IPS-18c (cell line): ENCODE data around the gene ZNF695.
A peak's percentile ranks its signal among the peaks of the same experiment; 100 is the strongest.
"Not testable (repeated sequence)": the region's sequence is repeated elsewhere in the genome, so short reads cannot be mapped to it uniquely, and the experiment has no call there.

Experiments used
- H3K4me3 ChIP-seq: 2 replicates; pipeline ENCODE4 v1.7.0; 2013; ENCODE audit warnings: low read depth, mild to moderate bottlenecking, low read length, moderate library complexity; ENCODE audit not compliant: insufficient read depth
- H3K9me3 ChIP-seq: one replicate; pipeline ENCODE4 v1.6.1; 2013; ENCODE audit warnings: mild to moderate bottlenecking, low read length, moderate library complexity; ENCODE audit not compliant: control insufficient read depth, insufficient read depth

Gene ZNF695

DNA sequence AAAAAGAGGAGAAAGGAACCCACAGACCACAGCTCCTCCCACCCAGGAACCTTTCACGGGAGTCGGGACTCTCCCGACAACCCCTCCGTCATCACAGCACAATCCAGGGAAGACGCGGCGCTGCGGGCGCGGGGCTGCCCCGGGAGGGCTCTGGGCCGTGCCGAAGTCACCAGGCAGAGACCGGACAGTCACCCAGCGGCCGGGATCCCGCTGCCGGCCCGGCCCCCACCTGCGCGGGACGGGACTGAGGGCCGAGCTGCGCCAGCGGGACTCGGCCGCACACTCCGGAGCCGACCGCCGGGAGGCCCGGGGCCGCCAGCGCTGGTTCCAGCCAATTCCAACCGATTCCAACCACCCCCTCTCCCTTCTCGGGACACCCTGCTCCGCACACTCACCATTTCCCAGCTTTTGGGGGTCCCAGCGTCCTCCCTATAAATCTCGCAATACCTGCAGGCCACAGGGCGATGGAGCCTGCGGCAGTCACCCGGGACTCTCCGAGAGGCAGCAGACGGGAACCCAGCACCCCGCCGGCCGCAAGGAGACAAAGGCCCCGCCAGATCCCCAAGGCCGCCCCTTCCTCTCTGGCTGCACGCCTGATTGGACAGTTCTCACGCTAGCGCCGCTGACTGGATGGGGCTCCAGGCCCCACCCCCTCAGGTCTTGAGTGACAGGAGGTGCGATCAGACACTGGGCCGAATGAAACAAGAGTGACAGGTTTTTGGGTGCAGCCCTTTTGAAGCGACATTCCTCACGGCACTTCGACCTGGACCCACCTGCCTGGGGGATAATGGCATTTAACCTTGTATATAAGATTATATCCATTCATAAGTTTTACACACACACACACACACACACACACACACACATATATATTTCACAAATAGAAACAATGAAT lies at the start of gene ZNF695:
Gene ZNF695, minus strand, starts transcription at position 547 of the 895 bp plus-strand sequence. Its CDS starts 149 bp downstream, at position 398.
- peak within 1 kb of the TSS; percentile 97 for H3K4me3 ChIP-seq
- no peaks in the 10 kb centered on the region for H3K9me3 ChIP-seq

DNA sequence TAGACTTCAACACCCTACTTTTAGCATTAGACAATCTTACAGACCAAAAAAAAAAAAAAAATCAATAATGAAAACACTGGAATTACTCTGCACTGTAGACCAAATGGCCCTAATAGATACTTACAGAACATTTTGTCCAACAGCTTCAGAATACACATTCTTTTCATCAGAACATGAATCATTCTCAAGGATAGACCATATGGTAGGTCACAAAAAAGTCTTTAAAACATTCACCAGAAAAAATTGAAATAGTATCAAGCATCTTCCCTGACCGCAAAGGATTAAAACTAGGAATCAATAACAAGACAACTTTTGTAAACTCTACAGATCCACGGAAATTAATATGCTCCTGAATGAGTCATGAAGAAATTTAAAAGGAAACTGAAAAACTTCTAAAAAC lies 48.2 kb upstream of the ZNF695 start:
- peaks cover 29% of the 10 kb centered on the region for H3K9me3 ChIP-seq

DNA sequence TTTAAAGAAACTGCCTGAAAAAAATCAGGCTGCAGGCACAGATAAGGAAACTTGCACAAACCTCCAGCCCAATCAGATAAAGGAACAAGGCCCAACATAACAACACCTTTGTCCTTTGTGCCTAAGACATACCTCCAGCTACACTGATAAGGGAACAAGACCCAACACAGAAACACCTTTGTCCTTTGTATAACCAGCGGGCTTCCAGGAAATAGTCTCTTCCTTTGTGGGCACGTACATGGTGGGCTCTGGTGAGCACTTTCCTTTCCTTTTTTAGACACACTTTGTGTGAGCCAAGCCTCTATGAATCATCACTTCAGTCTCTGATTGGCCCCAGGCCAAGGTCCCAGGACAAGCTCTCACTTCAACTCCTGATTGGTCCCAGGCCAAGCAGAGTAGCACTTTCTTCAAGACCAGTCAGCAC lies 47.1 kb upstream of the ZNF695 start:
- H3K4me3 ChIP-seq, result no peak overlapping the region
- peaks cover 29% of the 10 kb centered on the region for H3K9me3 ChIP-seq

More for the DNA sequence above, 48.2 kb upstream of the ZNF695 start:
- H3K4me3 ChIP-seq, result no peak overlapping the region

DNA sequence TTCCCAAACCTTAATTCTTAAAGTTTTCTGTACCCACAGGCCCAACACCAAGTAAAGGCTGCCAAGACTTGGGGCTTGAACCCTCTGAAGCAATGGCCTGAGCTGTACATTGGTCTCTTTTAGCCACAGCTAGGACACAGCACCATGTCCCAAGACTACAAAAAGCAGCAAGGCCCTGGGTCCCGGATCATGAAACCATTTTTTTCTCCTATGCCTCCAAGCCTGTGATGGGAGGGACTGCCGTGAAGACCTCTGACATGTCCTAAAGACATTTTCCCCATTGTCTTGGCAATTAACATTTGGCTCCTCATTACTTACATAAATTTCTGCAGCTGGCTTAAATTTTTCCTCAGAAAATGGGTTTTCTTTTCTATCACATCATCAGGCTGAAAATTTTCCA lies 39.8 kb upstream of the ZNF695 start:
- Histone ChIP-seq H3K4me3 (no peak overlapping the region), H3K9me3 (peaks cover 18% of the 10 kb centered on the region)

DNA sequence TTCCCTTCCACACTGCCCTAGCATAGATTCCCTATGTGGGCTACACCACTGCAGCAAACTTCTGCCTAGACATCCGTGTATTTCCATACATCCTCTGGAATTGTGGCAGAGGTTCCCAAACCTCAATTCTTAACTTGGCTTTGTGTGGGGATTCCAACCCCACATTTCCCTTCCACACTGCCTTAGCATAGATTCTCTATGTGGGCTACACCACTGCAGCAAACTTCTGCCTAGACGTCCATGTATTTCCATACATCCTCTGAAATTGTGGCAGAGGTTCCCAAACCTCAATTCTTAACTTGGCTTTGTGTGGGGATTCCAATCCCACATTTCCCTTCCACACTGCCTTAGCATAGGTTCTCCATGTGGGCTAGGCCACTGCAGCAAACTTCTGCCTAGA lies 39.4 kb upstream of the ZNF695 start:
- H3K9me3 ChIP-seq, result peaks cover 18% of the 10 kb centered on the region
- H3K4me3 ChIP-seq, result peak overlapping the region; percentile 10; the same call in 1 of the 2 replicates

DNA sequence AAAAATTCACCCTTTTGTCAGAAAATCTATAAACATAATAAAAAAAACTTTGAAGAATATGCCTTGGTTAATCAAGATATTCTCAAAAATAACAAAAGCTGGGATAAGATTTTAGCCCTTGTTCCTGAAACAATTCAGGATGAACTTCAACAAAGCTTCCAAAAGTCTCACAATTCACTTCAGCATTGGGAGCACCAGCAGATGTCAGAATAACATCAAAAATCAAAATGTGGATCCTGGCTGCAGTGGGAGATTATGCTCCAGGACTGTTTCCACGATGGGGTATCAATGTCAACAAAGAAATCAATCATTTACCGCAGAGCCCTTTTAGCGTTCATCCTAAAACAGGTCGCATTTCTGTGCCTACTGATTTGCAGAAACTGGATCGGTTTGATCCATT lies 35.5 kb upstream of the ZNF695 start:
- no peak overlapping the region for H3K4me3 ChIP-seq
- peaks cover 15% of the 10 kb centered on the region for H3K9me3 ChIP-seq

DNA sequence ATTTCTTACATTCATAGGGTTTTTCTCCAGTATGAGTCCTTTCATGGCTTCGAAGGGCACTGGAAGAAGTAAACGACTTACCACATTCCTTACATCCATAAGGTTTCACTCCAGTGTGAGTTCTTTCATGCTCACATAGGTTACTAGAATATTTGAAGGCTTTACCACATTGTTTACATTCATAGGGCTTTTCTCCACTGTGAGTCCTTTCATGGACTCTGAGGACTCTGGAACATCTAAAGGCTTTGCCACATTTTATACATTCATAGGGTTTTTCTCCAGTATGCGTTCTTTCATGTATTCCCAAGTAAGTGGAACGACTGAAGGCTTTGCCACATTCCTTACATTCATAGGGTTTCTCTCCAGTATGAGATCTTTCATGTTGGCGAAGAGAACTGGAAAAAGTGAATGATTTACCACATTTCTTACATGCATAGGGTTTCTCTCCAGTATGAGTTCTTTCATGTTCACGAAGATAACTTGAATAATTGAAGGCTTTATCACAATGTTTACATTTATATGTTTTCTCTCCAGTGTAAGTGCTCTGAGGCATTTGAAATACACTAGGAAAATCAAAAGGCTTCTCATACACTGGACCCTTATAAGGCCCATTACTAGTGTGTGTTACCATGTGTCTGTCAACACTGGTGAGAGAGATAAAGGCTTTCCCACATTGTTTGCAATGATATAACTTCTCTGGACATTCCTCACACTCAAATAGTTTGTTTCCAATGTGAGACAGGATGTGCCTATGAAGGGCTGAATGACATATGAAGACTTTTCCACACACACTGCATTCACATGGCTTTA lies 29.9 kb upstream of the ZNF695 start:
- Histone ChIP-seq H3K9me3 (peaks cover 15% of the 10 kb centered on the region), H3K4me3 (no peak overlapping the region)

DNA sequence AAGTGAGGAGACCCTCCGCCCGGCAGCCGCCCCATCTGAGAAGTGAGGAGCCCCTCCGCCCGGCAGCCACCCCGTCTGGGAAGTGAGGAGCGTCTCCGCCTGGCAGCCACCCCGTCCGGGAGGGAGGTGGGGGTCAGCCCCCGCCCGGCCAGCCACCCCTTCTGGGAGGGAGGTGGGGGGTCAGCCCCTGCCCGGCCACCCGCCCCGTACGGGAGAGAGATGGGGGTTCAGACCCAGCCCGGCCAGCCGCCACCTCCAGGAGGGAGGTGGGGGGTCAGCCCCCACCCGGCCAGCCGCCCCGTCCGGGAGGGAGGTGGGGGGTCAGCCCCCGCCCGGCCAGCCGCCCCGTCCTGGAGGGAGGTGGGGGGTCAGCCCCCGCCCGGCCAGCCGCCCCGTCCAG lies 24.4 kb upstream of the ZNF695 start:
- peaks cover 11% of the 10 kb centered on the region for H3K9me3 ChIP-seq
- not testable (repeated sequence) for H3K4me3 ChIP-seq

DNA sequence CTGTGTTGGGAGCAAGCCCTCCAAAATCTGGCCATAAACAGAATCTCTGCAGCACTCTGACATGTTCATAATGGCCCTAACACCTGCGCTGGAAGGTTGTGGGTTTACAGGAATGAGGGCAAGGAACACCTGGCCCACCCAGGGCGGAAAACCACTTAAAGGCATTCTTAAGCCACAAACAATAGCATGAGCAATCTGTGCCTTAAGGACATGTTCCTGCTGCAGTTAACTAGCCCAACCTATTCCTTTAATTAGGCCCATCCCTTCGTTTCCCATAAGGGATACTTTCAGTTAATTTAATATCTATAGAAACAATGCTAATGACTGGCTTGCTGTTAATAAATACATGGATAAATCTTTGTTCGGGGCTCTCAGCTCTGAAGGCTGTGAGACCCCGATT lies 16.8 kb upstream of the ZNF695 start:
- not testable (repeated sequence) for H3K4me3 ChIP-seq, H3K9me3 ChIP-seq

DNA sequence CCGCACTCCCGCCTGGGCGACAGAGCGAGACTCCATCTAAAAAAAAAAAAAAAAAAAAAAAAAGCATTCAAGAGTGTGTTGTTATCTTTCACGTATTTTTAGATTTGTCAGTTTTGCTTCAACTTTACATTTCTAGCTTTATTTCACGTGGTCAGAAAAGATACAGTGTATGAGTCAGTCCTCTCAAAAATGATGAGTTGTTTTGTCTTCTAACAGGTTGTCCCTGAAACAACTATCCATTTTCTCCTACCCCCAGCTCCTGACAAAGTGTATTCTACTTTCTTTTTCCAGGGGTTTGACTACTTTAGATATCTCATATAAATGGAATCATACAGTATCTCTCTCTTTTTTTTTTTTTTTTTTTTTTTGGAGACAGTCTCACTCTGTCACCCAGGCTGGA lies 5.5 kb upstream of the ZNF695 start:
- Histone ChIP-seq H3K4me3 (no peak overlapping the region), H3K9me3 (no peaks in the 10 kb centered on the region)

DNA sequence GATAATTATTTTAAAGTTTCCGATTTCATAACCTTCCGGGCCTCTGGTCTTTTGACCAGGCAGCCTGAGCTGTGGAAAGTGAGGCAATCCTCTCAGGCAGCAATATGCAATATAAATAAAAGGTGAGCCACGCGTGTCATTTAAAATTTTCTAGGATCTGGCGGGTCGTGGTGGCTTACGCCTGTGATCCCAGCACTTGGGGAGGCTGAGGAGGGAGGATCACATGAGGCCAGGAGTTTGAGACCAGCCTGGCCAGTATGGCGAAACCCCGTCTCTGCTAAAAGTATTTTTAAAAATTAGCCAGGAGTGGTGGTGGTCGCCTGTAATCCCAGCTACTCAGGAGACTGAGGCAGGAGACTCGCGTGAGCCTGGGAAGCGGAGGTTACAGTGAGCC lies 546 bp upstream of the ZNF695 start:
- no peaks in the 10 kb centered on the region for H3K9me3 ChIP-seq
- H3K4me3 ChIP-seq, result no peak overlapping the region

DNA sequence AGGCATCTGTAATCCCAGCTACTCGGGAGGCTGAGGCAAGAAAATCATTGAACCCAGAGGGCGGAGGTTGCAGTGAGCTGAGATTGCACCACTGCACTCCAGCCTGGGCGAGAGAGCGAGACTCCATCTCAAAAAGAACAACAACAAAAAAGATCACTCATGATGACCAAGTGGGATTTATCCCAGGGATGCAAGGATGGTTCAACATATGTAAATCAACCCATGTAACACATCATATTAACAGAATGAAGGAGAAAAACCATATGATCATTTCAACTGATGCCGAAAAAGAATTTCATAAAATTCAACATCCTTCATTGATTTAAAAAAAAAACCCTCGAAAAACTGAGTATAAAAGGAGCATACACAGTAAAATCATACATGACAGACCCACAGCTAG lies 3.8 kb downstream of the ZNF695 start:
- H3K9me3 ChIP-seq, H3K4me3 ChIP-seq: not testable (repeated sequence)

DNA sequence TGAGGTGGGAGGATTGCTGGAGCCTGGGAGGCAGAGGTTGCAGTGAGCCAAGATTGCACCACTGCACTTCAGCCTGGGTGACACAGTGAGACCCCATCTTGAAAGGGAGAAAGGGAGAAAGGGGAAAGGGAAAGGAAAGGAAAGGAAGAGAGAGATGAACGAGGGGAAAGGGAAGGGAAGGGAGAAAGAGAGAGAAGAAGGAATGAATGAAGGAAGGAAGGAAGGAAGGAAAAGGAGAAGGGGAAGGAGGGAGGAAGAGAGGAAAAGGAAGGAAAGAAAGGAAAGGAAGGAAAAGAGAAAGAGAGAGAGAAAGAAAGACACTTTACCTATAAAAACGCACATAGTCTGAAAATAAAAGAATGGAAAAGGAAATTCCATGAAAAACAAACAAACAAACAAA lies 18.0 kb downstream of the ZNF695 start:
- Histone ChIP-seq H3K9me3 (peaks cover 27% of the 10 kb centered on the region), H3K4me3 (no peak overlapping the region)

DNA sequence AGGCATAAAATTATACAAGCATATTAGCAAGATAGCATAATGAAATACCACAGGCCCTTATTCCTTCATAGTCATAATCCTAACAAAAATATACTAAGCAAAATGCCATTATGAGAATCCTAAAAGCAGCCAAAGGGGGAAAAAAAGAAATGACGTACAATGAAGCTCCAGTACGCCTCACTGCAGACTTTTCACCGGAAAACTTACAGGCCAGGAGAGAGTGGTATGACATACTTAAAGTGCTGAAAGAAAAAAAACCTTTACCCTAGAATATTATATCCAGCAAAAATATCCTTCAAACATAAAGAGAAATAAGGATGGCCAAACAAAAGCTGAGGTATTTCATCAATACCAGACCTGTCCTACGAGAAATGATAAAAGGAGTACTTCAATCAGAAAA lies 19.5 kb downstream of the ZNF695 start:
- no peak overlapping the region for H3K4me3 ChIP-seq
- peaks cover 33% of the 10 kb centered on the region for H3K9me3 ChIP-seq

DNA sequence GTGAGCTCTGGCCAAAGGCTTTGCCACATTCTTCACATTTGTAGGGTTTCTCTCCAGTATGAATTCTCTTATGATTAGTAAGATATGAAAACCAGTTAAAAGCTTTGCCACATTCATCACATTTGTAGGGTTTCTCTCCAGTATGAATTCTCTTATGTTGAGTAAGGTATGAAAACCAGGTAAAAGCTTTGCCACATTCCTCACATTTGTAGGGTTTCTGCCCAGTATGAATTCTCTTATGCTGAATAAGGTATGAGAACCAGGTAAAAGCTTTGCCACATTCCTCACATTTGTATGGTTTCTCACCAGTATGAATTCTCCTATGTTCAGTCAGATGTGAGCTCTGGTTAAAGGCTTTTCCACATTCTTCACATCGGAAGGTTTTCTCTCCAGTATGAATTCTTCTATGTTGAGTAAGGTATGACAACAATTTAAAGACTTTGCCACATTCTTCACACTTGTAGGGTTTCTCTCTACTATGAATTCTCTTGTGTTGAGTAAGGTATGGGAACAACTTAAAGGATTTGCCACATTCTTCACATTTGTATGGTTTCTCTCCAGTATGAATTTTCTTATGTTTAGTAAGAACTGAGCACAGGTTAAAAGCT lies 20.7 kb downstream of the ZNF695 start:
- Histone ChIP-seq H3K9me3 (peaks cover 34% of the 10 kb centered on the region), H3K4me3 (no peak overlapping the region)

DNA sequence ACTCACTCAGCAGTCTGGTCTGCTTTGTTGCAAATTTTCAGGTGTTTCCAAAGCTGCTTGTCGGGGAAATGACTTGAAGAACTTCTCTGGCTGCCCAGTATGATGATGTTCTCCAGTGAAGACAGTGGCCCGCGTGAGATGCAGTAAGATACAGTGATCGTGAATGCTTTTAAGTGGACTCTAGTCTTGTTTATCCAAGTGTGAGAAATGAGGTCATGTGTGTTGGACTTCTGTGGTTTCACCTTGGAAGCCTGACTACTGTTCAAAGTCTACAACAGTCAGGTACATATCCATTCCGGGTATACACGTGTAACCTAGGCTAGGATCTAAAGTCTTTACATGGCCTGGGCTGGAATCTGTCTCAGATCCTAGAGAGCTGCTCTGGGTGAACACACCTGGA lies 29.1 kb downstream of the ZNF695 start:
- peaks cover 11% of the 10 kb centered on the region for H3K9me3 ChIP-seq
- no peak overlapping the region for H3K4me3 ChIP-seq

DNA sequence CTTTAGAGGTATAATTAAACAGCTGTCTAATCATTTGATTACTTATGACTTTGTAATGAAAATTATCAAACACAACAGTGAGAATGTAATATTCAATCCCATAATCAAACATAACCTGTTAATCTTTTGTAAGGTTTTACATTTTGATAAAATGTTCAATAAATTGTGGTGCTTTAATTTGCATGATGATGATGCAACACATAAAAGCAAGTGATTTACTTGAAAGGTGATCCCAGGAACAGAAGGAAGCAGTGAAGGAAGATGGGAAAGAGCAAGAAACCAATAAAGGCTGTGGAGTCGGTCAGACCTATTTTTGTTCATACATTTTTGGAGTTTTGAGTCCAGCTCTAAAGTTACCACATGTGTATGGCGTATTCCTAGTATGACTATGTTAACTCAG lies 29.6 kb downstream of the ZNF695 start:
- Histone ChIP-seq H3K4me3 (no peak overlapping the region), H3K9me3 (peaks cover 6% of the 10 kb centered on the region)

DNA sequence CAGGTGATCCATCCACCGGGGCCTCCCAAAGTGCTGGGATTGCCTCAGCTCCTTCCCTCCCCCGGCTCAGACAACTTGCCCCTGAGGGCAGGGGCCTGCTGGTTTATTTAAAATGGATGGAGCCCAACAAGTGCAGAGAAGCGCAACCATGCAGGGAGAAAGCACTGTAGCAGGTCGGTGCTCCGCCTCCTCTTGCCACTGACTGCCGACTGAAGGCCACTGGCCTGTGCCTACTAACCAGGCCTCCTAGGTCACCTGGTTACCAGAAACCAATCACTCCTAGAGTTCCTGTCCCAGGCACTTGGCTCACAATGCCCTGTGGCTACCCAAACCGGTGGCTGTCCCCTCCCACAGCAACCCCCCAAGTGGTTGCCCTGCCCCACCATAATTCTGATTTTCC lies 35.9 kb downstream of the ZNF695 start:
- peaks cover 7% of the 10 kb centered on the region for H3K9me3 ChIP-seq
- no peak overlapping the region for H3K4me3 ChIP-seq
